SK-N-SH (cell line): ENCODE results near the gene CD163L1. TPM values are rescaled to one million over a fixed set of nuclear protein-coding genes. Genes with fewer than 3 reads are reported as not detected.

ENCODE experiments used
- CTCF ChIA-PET: fragments of 300-600, 350-600 bp; formaldehyde crosslinking; extraction: SDS; loops from one replicate; lab custom pipeline; 2021; lab: Yijun Ruan, JAX
- POLR2A ChIA-PET: fragments of 350-600 bp; sonication (Branson Sonifier 250); formaldehyde crosslinking; extraction: SDS; loops from one replicate; lab custom pipeline; 2020; ENCODE audit warnings: antibody characterized with exemption, inconsistent platforms; lab: Yijun Ruan, JAX
- DNase-seq: peaks from one replicate; pipeline ENCODE4 v3.0.0; 2012
- H2AFZ ChIP-seq: fragments of 200-600 bp; sonication (generic); 2 replicates; pipeline ENCODE4 v1.8.1; 2016; ENCODE audit warnings: antibody characterized with exemption, mild to moderate bottlenecking, low read depth
- H3F3A ChIP-seq: fragments of 200-600 bp; sonication (generic); replicated peaks from 2 replicates; pipeline ENCODE3; 2016; ENCODE audit warnings: antibody characterized with exemption, mild to moderate bottlenecking; ENCODE audit not compliant: insufficient read depth
- H3K27ac ChIP-seq, 2 experiments: fragments of 200-500 bp in 1 of 2; fragments of 200-600 bp in 1 of 2; sonication (Bioruptor generic) in 1 of 2; sonication (generic), shearing (Covaris generic) in 1 of 2; 2 replicates each; pipeline versions ENCODE4 v1.5.1 to v1.6.1; 2014 to 2016; ENCODE audit warnings: low read depth in 2 of 2, inconsistent platforms in 1 of 2, low read length in 1 of 2, mild to moderate bottlenecking in 1 of 2, mixed read lengths in 1 of 2
- H3K27me3 ChIP-seq: fragments of 200-600 bp; sonication (generic), shearing (Covaris generic); 2 replicates; pipeline ENCODE4 v1.6.1; 2016; ENCODE audit warnings: mixed run types; ENCODE audit not compliant: insufficient read depth
- H3K36me3 ChIP-seq, 2 experiments: fragments of 200-500 bp in 1 of 2; fragments of 200-600 bp in 1 of 2; sonication (Bioruptor generic) in 1 of 2; sonication (generic) in 1 of 2; replicated peaks in 1 of 2; 2 replicates each; pipeline versions ENCODE3 to v1.5.1; 2014 to 2016; ENCODE audit warnings: low read length in 1 of 2, mild to moderate bottlenecking in 1 of 2; ENCODE audit not compliant: insufficient read depth in 2 of 2, control insufficient read depth in 1 of 2
- H3K4me1 ChIP-seq, 2 experiments: fragments of 200-500 bp in 1 of 2; fragments of 200-600 bp in 1 of 2; sonication (Bioruptor generic) in 1 of 2; sonication (generic), shearing (Covaris generic) in 1 of 2; 2 replicates each; pipeline versions ENCODE4 v1.5.1 to v1.6.1; 2014 to 2016; ENCODE audit warnings: low read depth in 1 of 2, low read length in 1 of 2, mixed run types in 1 of 2; ENCODE audit not compliant: insufficient read depth in 2 of 2, control insufficient read depth in 1 of 2
- H3K4me2 ChIP-seq: fragments of 200-600 bp; sonication (generic), shearing (Covaris generic); 2 replicates; pipeline ENCODE4 v1.6.1; 2017; ENCODE audit warnings: mixed run types
- H3K4me3 ChIP-seq, 2 experiments: fragments of 200-500 bp in 1 of 2; fragments of 200-600 bp in 1 of 2; sonication (Bioruptor generic) in 1 of 2; sonication (generic), shearing (Covaris generic) in 1 of 2; 2 replicates each; pipeline versions ENCODE4 v1.5.1 to v1.8.1; 2014 to 2016; ENCODE audit warnings: low read depth in 2 of 2, inconsistent platforms in 1 of 2, low read length in 1 of 2, mild to moderate bottlenecking in 1 of 2, mixed read lengths in 1 of 2, moderate library complexity in 1 of 2
- H3K79me2 ChIP-seq: fragments of 200-600 bp; sonication (generic); 2 replicates; pipeline ENCODE4 v1.8.1; 2017; ENCODE audit warnings: mild to moderate bottlenecking; ENCODE audit not compliant: insufficient read depth
- H3K9ac ChIP-seq: fragments of 200-600 bp; sonication (generic); 2 replicates; pipeline ENCODE4 v1.6.1; 2017; ENCODE audit warnings: mixed run types
- H3K9me2 ChIP-seq: fragments of 200-600 bp; sonication (generic); 2 replicates; pipeline ENCODE4 v1.6.1; 2017; ENCODE audit warnings: mixed run types
- H3K9me3 ChIP-seq: fragments of 200-600 bp; sonication (generic); 2 replicates; pipeline ENCODE4 v1.6.1; 2017; ENCODE audit warnings: mixed run types, mild to moderate bottlenecking, moderate library complexity
- H4K20me1 ChIP-seq: fragments of 200-600 bp; sonication (generic); 2 replicates; pipeline ENCODE4 v1.6.1; 2017; ENCODE audit warnings: mild to moderate bottlenecking, mixed run types; ENCODE audit not compliant: insufficient read depth
- FOXJ3 ChIP-seq: sonication (generic); formaldehyde crosslinking; IDR thresholded peaks from 2 replicates; pipeline ENCODE4 v1.5.1; 2020; ENCODE audit warnings: mild to moderate bottlenecking, missing genetic modification reagents
- GATA2 ChIP-seq: sonication (generic); formaldehyde crosslinking; IDR thresholded peaks from 2 replicates; pipeline ENCODE4 v1.5.0; 2020; ENCODE audit warnings: mild to moderate bottlenecking, missing genetic modification reagents
- JUND ChIP-seq: IDR thresholded peaks from 2 replicates; pipeline ENCODE4 v1.4.0; 2012
- RFX5 ChIP-seq: IDR thresholded peaks from 2 replicates; pipeline ENCODE4 v1.6.1; 2012; ENCODE audit warnings: mild to moderate bottlenecking, improper control_type of control experiment, low read length
- TAF1 ChIP-seq: IDR thresholded peaks from 2 replicates; pipeline ENCODE4 v1.6.1; 2012; ENCODE audit warnings: low read depth, mild to moderate bottlenecking, low read length, moderate library complexity, borderline replicate concordance
- WGBS: methylation state at CpG from one replicate; pipeline ENCODE4 v1.1.6; 2017; ENCODE audit warnings: low lambda C conversion rate; 5-methylcytosine and 5-hydroxymethylcytosine counted together
- polyA plus RNA-seq, 3 experiments: library from polyadenylated mRNA; depleted of rRNA; stranded (reverse); fragments of >200 nt; gene quantifications; 2 replicates each; pipeline ENCODE4 v1.2.3, GENCODE V29; 2012
- TF ChIP-seq, protein P1 (sequence below): IDR thresholded peaks from 2 replicates; pipeline ENCODE4 v1.4.0; 2012; ENCODE audit warnings: low read depth, borderline replicate concordance
- TF ChIP-seq, protein P2 (sequence below): fragments of 150-350 bp; IDR thresholded peaks from 2 replicates; pipeline ENCODE4 v1.6.1; 2016; ENCODE audit warnings: mild to moderate bottlenecking, low read depth, low read length
- TF ChIP-seq, protein P3 (sequence below): fragments of 200-600 bp; sonication (generic); IDR thresholded peaks from 2 replicates; pipeline ENCODE4 v1.6.1; 2017; ENCODE audit warnings: antibody characterized with exemption, mild to moderate bottlenecking, moderate library complexity

Gene CD163L1
- polyA plus RNA-seq, 1 of the 3 experiments (the other 2 are of a cell fraction) = 0.25 TPM

DNA sequence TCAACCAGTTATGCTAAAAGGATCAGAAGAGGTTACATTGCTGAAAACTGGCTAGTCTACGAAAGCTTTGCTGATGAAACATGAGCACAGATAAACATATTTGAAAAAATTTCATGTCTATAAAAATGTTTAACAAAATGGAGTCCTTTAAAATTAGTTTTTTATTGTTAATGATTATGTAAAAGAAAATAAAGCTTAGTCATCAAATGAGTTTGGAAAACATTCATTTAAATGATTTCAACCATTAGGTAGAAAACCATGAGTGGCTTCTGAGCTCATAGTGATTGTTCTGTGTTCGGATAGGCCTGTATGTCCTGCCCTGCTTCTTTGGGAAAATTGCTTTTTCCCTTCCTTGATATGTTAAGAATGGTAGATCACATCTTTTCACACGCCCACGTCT, 584 bp upstream of the CD163L1 start (continued):
- TF ChIP-seq TAF1 = no peak

DNA sequence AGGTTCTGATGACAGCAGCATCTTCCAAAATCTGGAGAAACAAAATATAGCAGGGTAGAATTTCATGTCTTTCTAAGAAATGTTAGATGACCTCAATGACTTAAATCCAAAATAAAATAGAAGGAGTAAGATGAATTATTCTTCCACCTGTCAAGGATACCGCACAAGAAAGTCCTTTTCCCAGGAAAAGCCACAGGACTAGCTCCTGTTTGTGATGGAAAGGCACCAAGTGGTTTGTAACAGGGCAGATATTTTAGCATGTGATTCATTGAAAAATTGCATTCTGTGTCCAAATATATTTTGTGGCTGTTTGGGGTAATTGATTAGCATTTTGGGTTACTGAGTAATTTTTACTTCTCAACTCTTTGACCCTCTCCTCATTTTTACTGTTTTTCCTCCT, 2.7 kb downstream of the CD163L1 start:
- no peaks in the 10 kb centered on the region; the same call in 1 of the 2 replicates for H3K9me2 ChIP-seq
- ChIA-PET POLR2A (no interaction called here), CTCF (interaction anchor here (0.6 kb wide), 1 partner anchor 133 kb away, joined by 3 read pairs; no protein-coding TSS in a partner anchor)
- H3K27me3 ChIP-seq = no peaks in the 10 kb centered on the region
- no peak overlapping the region for H3K4me2 ChIP-seq
- no peaks in the 10 kb centered on the region for H3K4me1 ChIP-seq
- no peak for DNase-seq
- H2AFZ ChIP-seq = no peak overlapping the region
- H3K79me2 ChIP-seq = 0 out of 2 replicates have a peak, but pooled peaks cover 2% of the 10 kb centered on the region
- H3K36me3 ChIP-seq = no peaks in the 10 kb centered on the region
- H4K20me1 ChIP-seq = no peaks in the 10 kb centered on the region
- no peak overlapping the region for H3K27ac ChIP-seq
- WGBS = 21% methylated on average over 1 of the region's 1 CpG
- no peak overlapping the region for H3K9ac ChIP-seq
- H3K4me3 ChIP-seq = no peak overlapping the region
- TF ChIP-seq GATA2 (CRISPR knock-in tag) = no peak
- no peak for TF ChIP-seq JUND
- TF ChIP-seq, protein P1, sequence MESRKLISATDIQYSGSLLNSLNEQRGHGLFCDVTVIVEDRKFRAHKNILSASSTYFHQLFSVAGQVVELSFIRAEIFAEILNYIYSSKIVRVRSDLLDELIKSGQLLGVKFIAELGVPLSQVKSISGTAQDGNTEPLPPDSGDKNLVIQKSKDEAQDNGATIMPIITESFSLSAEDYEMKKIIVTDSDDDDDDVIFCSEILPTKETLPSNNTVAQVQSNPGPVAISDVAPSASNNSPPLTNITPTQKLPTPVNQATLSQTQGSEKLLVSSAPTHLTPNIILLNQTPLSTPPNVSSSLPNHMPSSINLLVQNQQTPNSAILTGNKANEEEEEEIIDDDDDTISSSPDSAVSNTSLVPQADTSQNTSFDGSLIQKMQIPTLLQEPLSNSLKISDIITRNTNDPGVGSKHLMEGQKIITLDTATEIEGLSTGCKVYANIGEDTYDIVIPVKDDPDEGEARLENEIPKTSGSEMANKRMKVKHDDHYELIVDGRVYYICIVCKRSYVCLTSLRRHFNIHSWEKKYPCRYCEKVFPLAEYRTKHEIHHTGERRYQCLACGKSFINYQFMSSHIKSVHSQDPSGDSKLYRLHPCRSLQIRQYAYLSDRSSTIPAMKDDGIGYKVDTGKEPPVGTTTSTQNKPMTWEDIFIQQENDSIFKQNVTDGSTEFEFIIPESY = no peak
- TF ChIP-seq, protein P2, sequence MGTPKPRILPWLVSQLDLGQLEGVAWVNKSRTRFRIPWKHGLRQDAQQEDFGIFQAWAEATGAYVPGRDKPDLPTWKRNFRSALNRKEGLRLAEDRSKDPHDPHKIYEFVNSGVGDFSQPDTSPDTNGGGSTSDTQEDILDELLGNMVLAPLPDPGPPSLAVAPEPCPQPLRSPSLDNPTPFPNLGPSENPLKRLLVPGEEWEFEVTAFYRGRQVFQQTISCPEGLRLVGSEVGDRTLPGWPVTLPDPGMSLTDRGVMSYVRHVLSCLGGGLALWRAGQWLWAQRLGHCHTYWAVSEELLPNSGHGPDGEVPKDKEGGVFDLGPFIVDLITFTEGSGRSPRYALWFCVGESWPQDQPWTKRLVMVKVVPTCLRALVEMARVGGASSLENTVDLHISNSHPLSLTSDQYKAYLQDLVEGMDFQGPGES = no peak
- TF ChIP-seq, protein P3, sequence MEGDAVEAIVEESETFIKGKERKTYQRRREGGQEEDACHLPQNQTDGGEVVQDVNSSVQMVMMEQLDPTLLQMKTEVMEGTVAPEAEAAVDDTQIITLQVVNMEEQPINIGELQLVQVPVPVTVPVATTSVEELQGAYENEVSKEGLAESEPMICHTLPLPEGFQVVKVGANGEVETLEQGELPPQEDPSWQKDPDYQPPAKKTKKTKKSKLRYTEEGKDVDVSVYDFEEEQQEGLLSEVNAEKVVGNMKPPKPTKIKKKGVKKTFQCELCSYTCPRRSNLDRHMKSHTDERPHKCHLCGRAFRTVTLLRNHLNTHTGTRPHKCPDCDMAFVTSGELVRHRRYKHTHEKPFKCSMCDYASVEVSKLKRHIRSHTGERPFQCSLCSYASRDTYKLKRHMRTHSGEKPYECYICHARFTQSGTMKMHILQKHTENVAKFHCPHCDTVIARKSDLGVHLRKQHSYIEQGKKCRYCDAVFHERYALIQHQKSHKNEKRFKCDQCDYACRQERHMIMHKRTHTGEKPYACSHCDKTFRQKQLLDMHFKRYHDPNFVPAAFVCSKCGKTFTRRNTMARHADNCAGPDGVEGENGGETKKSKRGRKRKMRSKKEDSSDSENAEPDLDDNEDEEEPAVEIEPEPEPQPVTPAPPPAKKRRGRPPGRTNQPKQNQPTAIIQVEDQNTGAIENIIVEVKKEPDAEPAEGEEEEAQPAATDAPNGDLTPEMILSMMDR = no peak
- no peak for TF ChIP-seq RFX5
- no peak for TF ChIP-seq FOXJ3 (CRISPR knock-in tag)
- no peaks in the 10 kb centered on the region for H3K9me3 ChIP-seq
- H3F3A ChIP-seq = peaks cover 17% of the 10 kb centered on the region
